Spleen (tissue), 11 donors: ENCODE measurements around the gene ISCA2. TPM values are rescaled to one million over a fixed set of nuclear protein-coding genes. Genes with fewer than 3 reads are reported as not detected.

Source experiments
- DNase-seq: peaks from one replicate; pipeline ENCODE4 v3.0.0-alpha.2; 2020
- H3K27ac ChIP-seq, 8 donors: fragments of 200-600 bp; sonication (generic) in 7 of 8; 1 replicate in 4 of 8; 2 replicates in 4 of 8; pipeline versions ENCODE4 v1.5.0 to v1.8.0; 2016 to 2021; ENCODE audit warnings: inconsistent platforms in 4 of 8, mild to moderate bottlenecking in 4 of 8, moderate library complexity in 1 of 8
- H3K27me3 ChIP-seq, 7 donors: fragments of 200-600 bp; sonication (generic) in 6 of 7; replicated peaks in 1 of 7; 1 replicate in 4 of 7; 2 replicates in 3 of 7; pipeline versions ENCODE4 v1.5.0 to v1.8.0; 2016 to 2021; ENCODE audit warnings: inconsistent platforms in 3 of 7, mild to moderate bottlenecking in 1 of 7
- H3K36me3 ChIP-seq, 6 donors: fragments of 200-600 bp; sonication (generic) in 5 of 6; 1 replicate in 4 of 6; 2 replicates in 2 of 6; pipeline versions ENCODE4 v1.5.0 to v1.8.0; 2016 to 2021; ENCODE audit warnings: inconsistent platforms in 2 of 6
- H3K4me1 ChIP-seq, 6 donors: fragments of 200-600 bp; sonication (generic) in 5 of 6; 1 replicate in 3 of 6; 2 replicates in 3 of 6; pipeline versions ENCODE4 v1.5.0 to v1.8.0; 2016 to 2021; ENCODE audit warnings: inconsistent platforms in 3 of 6
- H3K4me3 ChIP-seq, 8 donors: fragments of 200-600 bp; sonication (generic) in 7 of 8; 1 replicate in 4 of 8; 2 replicates in 4 of 8; pipeline versions ENCODE4 v1.5.0 to v1.8.0; 2016 to 2021; ENCODE audit warnings: inconsistent platforms in 4 of 8, mild to moderate bottlenecking in 4 of 8, moderate library complexity in 2 of 8
- H3K9me3 ChIP-seq, 8 donors: fragments of 200-600 bp; sonication (generic) in 7 of 8; 1 replicate in 4 of 8; 2 replicates in 4 of 8; pipeline versions ENCODE4 v1.5.0 to v1.8.0; 2016 to 2021; ENCODE audit warnings: inconsistent platforms in 4 of 8
- CTCF ChIP-seq, 11 experiments: fragments of 200-600 bp in 7 of 11; fragments of 450-650 bp in 4 of 11; sonication (generic) in 4 of 11; IDR thresholded peaks in 8 of 11; conservative IDR thresholded peaks in 3 of 11; 1 replicate in 7 of 11; 2 replicates in 4 of 11; pipeline versions ENCODE4 v1.4.0 to v1.8.0; 2016 to 2021; ENCODE audit warnings: antibody characterized with exemption in 11 of 11, inconsistent platforms in 4 of 11, mild to moderate bottlenecking in 1 of 11
- POLR2A ChIP-seq, 3 donors: fragments of 450-650 bp; IDR thresholded peaks; one replicate each; pipeline ENCODE4 v1.5.1; 2017; ENCODE audit warnings: antibody characterized with exemption in 3 of 3, mild to moderate bottlenecking in 1 of 3
- POLR2AphosphoS5 ChIP-seq, 3 donors: sonication (generic); formaldehyde crosslinking; IDR thresholded peaks; one replicate each; pipeline ENCODE4 v1.5.1; 2017; ENCODE audit warnings: antibody characterized with exemption in 3 of 3
- WGBS, 5 donors: extraction: QIAGEN DNeasy Blood & Tissue Kit in 3 of 5; methylation state at CpG; one replicate each; pipeline versions ENCODE4 v1.1.5 to v1.1.7; 2013 to 2018; 5-methylcytosine and 5-hydroxymethylcytosine counted together
- intact Hi-C: fragments of 100-400 bp; cut with DNase I; formaldehyde crosslinking; loops from one replicate; pipeline ENCODE4 v1.15.0; 2023; ENCODE audit warnings: low total_unique reads
- polyA plus RNA-seq, 3 donors: library from polyadenylated mRNA; stranded (reverse); fragments of 200-250 nt; gene quantifications; one replicate each; pipeline ENCODE4 v1.2.1, GENCODE V29; 2013
- total RNA-seq, 7 donors: library from RNA; depleted of rRNA in 3 of 7; stranded (reverse); fragments of >200 nt in 3 of 7; fragmentation: NEBNext Ultra II Directional in 4 of 7; extraction: Animal tissue kit (Norgen Biotek cat#: 25700) in 4 of 7; gene quantifications; one replicate each; pipeline versions ENCODE4 v1.1.0 to v1.2.1, GENCODE V29; 2016 to 2021
- donor health status: healthy with polysubstance abuse.
- donor health status: DM: no; HTN: no; CAD: no; lungs with moderate emphysema.
- donor health status: DM: no; HTN: no; CAD: no.
- donor health status: Bipolar disorder and iron deficiency.
- donor health status: healthy.
- donor health status: DM: no; HTN: no; CAD: no.
- donor health status: DM: yes; HTN: yes; CAD: no.

ISCA2 gene
- total and polyA plus RNA-seq, 10 donors: 11.7 to 28.9 (median 22.7) TPM

- Histone ChIP-seq H3K4me3 (no peak overlapping the region), H3K27ac (no peak overlapping the region), H3K4me1 (no peaks in the 10 kb centered on the region), H3K36me3 (no peaks in the 10 kb centered on the region), H3K27me3 (no peaks in the 10 kb centered on the region), H3K9me3 (no peaks in the 10 kb centered on the region)
- peak; percentile 48 for DNase-seq
- 89 to 93% (median 92%) methylated on average over 11 of the region's 11 CpGs for WGBS, 5 donors
- TF ChIP-seq CTCF (IDR thresholded peaks at IDR 0.05 in 8 of 11, conservative IDR thresholded peaks at IDR 0.05 in 3 of 11): no peak
- TF ChIP-seq POLR2AphosphoS5 (IDR thresholded peaks at IDR 0.05): no peak
- no peak for TF ChIP-seq POLR2A (IDR thresholded peaks at IDR 0.05)
- intact Hi-C loops: no loop called here
Observed at GRCh38 chr14:74538411-74539391, 45.1 kb downstream of the ISCA2 start.

- no peaks in the 10 kb centered on the region for H3K36me3 ChIP-seq
- no peaks in the 10 kb centered on the region for H3K4me1 ChIP-seq
- intact Hi-C loops: no loop called here
- no peaks in the 10 kb centered on the region for H3K9me3 ChIP-seq
- no peak overlapping the region for H3K4me3 ChIP-seq
- peak; percentile 8 for DNase-seq
- H3K27me3 ChIP-seq: no peaks in the 10 kb centered on the region
- TF ChIP-seq POLR2AphosphoS5 (IDR thresholded peaks at IDR 0.05) (no peak), CTCF (IDR thresholded peaks at IDR 0.05 in 8 of 11, conservative IDR thresholded peaks at IDR 0.05 in 3 of 11) (no peak), POLR2A (IDR thresholded peaks at IDR 0.05) (no peak)
- 61 to 87% (median 71%) methylated on average over 4 of the region's 4 CpGs for WGBS, 5 donors
- no peak overlapping the region for H3K27ac ChIP-seq
Observed at GRCh38 chr14:74539503-74539902, 45.9 kb downstream of the ISCA2 start.

GRCh38 chr14:74541225-74541624, 47.7 kb downstream of the ISCA2 start:
- H3K4me1 ChIP-seq: no peaks in the 10 kb centered on the region
- no peaks in the 10 kb centered on the region for H3K36me3 ChIP-seq
- WGBS, 5 donors: 79 to 90% (median 85%) methylated on average over 3 of the region's 3 CpGs
- no peak overlapping the region for H3K4me3 ChIP-seq
- no peaks in the 10 kb centered on the region for H3K27me3 ChIP-seq
- intact Hi-C loops: no loop called here
- no peaks in the 10 kb centered on the region for H3K9me3 ChIP-seq
- DNase-seq: peak; percentile 9
- TF ChIP-seq POLR2AphosphoS5 (IDR thresholded peaks at IDR 0.05) (no peak), CTCF (IDR thresholded peaks at IDR 0.05 in 8 of 11, conservative IDR thresholded peaks at IDR 0.05 in 3 of 11) (no peak), POLR2A (IDR thresholded peaks at IDR 0.05) (no peak)
- H3K27ac ChIP-seq: no peak overlapping the region

GRCh38 chr14:74542056-74542685, 48.6 kb downstream of the ISCA2 start:
- peak; percentile 46 for DNase-seq
- 84 to 95% (median 91%) methylated on average over 10 of the region's 10 CpGs for WGBS, 5 donors
- intact Hi-C loops: no loop called here
- Histone ChIP-seq H3K27me3 (no peaks in the 10 kb centered on the region), H3K36me3 (no peaks in the 10 kb centered on the region), H3K4me3 (no peak overlapping the region), H3K9me3 (no peaks in the 10 kb centered on the region), H3K4me1 (no peaks in the 10 kb centered on the region), H3K27ac (no peak overlapping the region)
- no peak for TF ChIP-seq POLR2A (IDR thresholded peaks at IDR 0.05)
- TF ChIP-seq POLR2AphosphoS5 (IDR thresholded peaks at IDR 0.05): no peak
- no peak for TF ChIP-seq CTCF (IDR thresholded peaks at IDR 0.05 in 8 of 11, conservative IDR thresholded peaks at IDR 0.05 in 3 of 11)
